Caco-2 (cell line): ENCODE results near the gene HUWE1. TPM values are rescaled to one million over a fixed set of nuclear protein-coding genes. Genes with fewer than 3 reads are reported as not detected.
"Not testable (repeated sequence)": the region's sequence is repeated elsewhere in the genome, so short reads cannot be mapped to it uniquely, and the experiment has no call there.

ENCODE experiments used
- BruUV-seq: library from RNA; stranded (reverse); fragments of 400-500 nt; replicated peaks from 2 replicates; lab custom pipeline; 2021; lab: Mats Ljungman, UMichigan
- CTCF ChIA-PET: fragments of 300-600 bp; sonication (Branson Sonifier 250); formaldehyde crosslinking; loops from one replicate; lab custom pipeline; 2022; ENCODE audit warnings: antibody characterized with exemption; lab: Charles Lee
- POLR2A ChIA-PET: fragments of 300-600 bp; sonication (Branson Sonifier 250); formaldehyde crosslinking; loops from one replicate; lab custom pipeline; 2022; ENCODE audit warnings: antibody characterized with exemption; lab: Charles Lee
- DNase-seq, 2 experiments: peaks; one replicate each; pipeline versions ENCODE4 v3.0.0 to v3.0.0-alpha.2; 2020 to 2022
- H3K27me3 ChIP-seq: replicated peaks from 2 replicates; pipeline ENCODE4 v1.6.0; 2011; ENCODE audit warnings: low read length; ENCODE audit not compliant: control insufficient read depth, insufficient read depth
- H3K36me3 ChIP-seq: 2 replicates; pipeline ENCODE4 v1.5.1; 2011; ENCODE audit warnings: low read length; ENCODE audit not compliant: control insufficient read depth, insufficient read depth
- H3K4me1 ChIP-seq: fragments of 250-450 bp; sonication (Bioruptor Pico); 2 replicates; pipeline ENCODE4 v1.5.1; 2020; ENCODE audit warnings: mild to moderate bottlenecking
- H3K4me3 ChIP-seq: 2 replicates; pipeline ENCODE4 v1.5.1; 2011; ENCODE audit warnings: low read depth, mild to moderate bottlenecking, control low read depth, low read length
- H3K9me3 ChIP-seq: fragments of 250-450 bp; sonication (Bioruptor Pico); 2 replicates; pipeline ENCODE4 v1.5.1; 2020; ENCODE audit warnings: mild to moderate bottlenecking, moderate library complexity
- H3K27ac Mint-ChIP-seq: one replicate; pipeline ENCODE4 v1.8.0; 2022; ENCODE audit warnings: mixed read lengths; ENCODE audit not compliant: unreplicated experiment
- H3K27me3 Mint-ChIP-seq: one replicate; pipeline ENCODE4 v1.8.0; 2022; ENCODE audit warnings: mixed read lengths; ENCODE audit not compliant: insufficient read depth, unreplicated experiment
- H3K36me3 Mint-ChIP-seq: one replicate; pipeline ENCODE4 v1.8.0; 2022; ENCODE audit warnings: mild to moderate bottlenecking, mixed read lengths; ENCODE audit not compliant: insufficient read depth, unreplicated experiment
- H3K4me1 Mint-ChIP-seq: one replicate; pipeline ENCODE4 v1.8.0; 2022; ENCODE audit warnings: low read depth, mixed read lengths; ENCODE audit not compliant: unreplicated experiment
- H3K4me3 Mint-ChIP-seq: one replicate; pipeline ENCODE4 v1.8.0; 2022; ENCODE audit warnings: mild to moderate bottlenecking, moderate library complexity, mixed read lengths; ENCODE audit not compliant: unreplicated experiment
- H3K9me3 Mint-ChIP-seq: one replicate; pipeline ENCODE4 v1.8.0; 2022; ENCODE audit warnings: mixed read lengths; ENCODE audit not compliant: unreplicated experiment
- CTCF ChIP-seq, 2 experiments: fragments of 200-600 bp in 1 of 2; IDR thresholded peaks; 1 replicate in 1 of 2; 2 replicates in 1 of 2; pipeline versions ENCODE4 v1.5.1 to v1.8.0; 2011 to 2022; ENCODE audit warnings: antibody characterized with exemption in 1 of 2, control low read depth in 1 of 2, inconsistent platforms in 1 of 2, low read depth in 1 of 2, low read length in 1 of 2, mild to moderate bottlenecking in 1 of 2, moderate library complexity in 1 of 2; ENCODE audit not compliant: insufficient read depth in 1 of 2, severe bottlenecking in 1 of 2, unreplicated experiment in 1 of 2
- intact Hi-C: fragments of 100-400 bp; cut with micrococcal nuclease; formaldehyde crosslinking; loops from one replicate; pipeline ENCODE4 v1.10.0; 2022; ENCODE audit not compliant: unreplicated experiment
- total RNA-seq: library from RNA; stranded (reverse); gene quantifications from 2 replicates; pipeline ENCODE4 v1.2.3, GENCODE V29; 2022

HUWE1 gene
- total RNA-seq, 1 experiment from 2014 or later: 222 TPM

GRCh38 chrX:53544936-53545335 is 141.6 kb downstream of the HUWE1 start:
- Mint-ChIP-seq H3K9me3 (no peaks in the 10 kb centered on the region), H3K27ac (no peak overlapping the region), H3K27me3 (no peaks in the 10 kb centered on the region), H3K4me1 (no peaks in the 10 kb centered on the region), H3K4me3 (no peak overlapping the region), H3K36me3 (peaks cover 79% of the 10 kb centered on the region)
- no peak for DNase-seq
- CTCF ChIA-PET: no interaction called here
- intact Hi-C loops: no loop called here
- no peak overlapping the region for H3K4me3 ChIP-seq
- TF ChIP-seq CTCF (IDR thresholded peaks at IDR 0.05; ENCODE audit: insufficient read depth in 1 of 2, low read depth in 1 of 2, low read length in 1 of 2, severe bottlenecking in 1 of 2, unreplicated experiment in 1 of 2): no peak
- H3K4me1 ChIP-seq: 0 out of 2 replicates have a peak, but pooled peaks cover 4% of the 10 kb centered on the region
- BruUV-seq: no TSS peak
- H3K36me3 ChIP-seq: no peaks in the 10 kb centered on the region; the same call in 1 of the 2 replicates
- POLR2A ChIA-PET: no interaction called here
- no peaks in the 10 kb centered on the region for H3K27me3 ChIP-seq
- no peaks in the 10 kb centered on the region for H3K9me3 ChIP-seq

- no peaks in the 10 kb centered on the region; the same call in 1 of the 2 replicates for H3K36me3 ChIP-seq
- ChIA-PET POLR2A (no interaction called here), CTCF (no interaction called here)
- H3K4me3 Mint-ChIP-seq: no peak overlapping the region
- H3K9me3 ChIP-seq: no peaks in the 10 kb centered on the region
- peaks cover 92% of the 10 kb centered on the region for H3K36me3 Mint-ChIP-seq
- TF ChIP-seq CTCF (IDR thresholded peaks at IDR 0.05; ENCODE audit: insufficient read depth in 1 of 2, low read depth in 1 of 2, low read length in 1 of 2, severe bottlenecking in 1 of 2, unreplicated experiment in 1 of 2): no peak
- no TSS peak for BruUV-seq
- no peaks in the 10 kb centered on the region for H3K9me3 Mint-ChIP-seq
- intact Hi-C loops: no loop called here
- 0 out of 2 replicates have a peak, but pooled peaks cover 4% of the 10 kb centered on the region for H3K4me1 ChIP-seq
- peak overlapping the region; percentile 1 for H3K27ac Mint-ChIP-seq
- no peak for DNase-seq
- H3K27me3 Mint-ChIP-seq: no peaks in the 10 kb centered on the region
- H3K4me3 ChIP-seq: no peak overlapping the region
- peaks cover 2% of the 10 kb centered on the region for H3K4me1 Mint-ChIP-seq
- no peaks in the 10 kb centered on the region for H3K27me3 ChIP-seq
Observed at GRCh38 chrX:53538781-53539180, 147.7 kb downstream of the HUWE1 start.

GRCh38 chrX:53531255-53531966 is 155.1 kb downstream of the HUWE1 start:
- H3K9me3 Mint-ChIP-seq, DNase-seq, H3K27ac Mint-ChIP-seq, H3K27me3 ChIP-seq, CTCF ChIA-PET, H3K36me3 ChIP-seq, H3K4me1 ChIP-seq, BruUV-seq, H3K4me3 ChIP-seq, H3K27me3 Mint-ChIP-seq, H3K4me1 Mint-ChIP-seq: not testable (repeated sequence)
- H3K9me3 ChIP-seq: peaks cover 16% of the 10 kb centered on the region; the same call in 1 of the 2 replicates
- Mint-ChIP-seq H3K4me3 (peak overlapping the region; percentile 2), H3K36me3 (peaks cover 81% of the 10 kb centered on the region)
- POLR2A ChIA-PET: interaction anchor here (0.5 to 0.6 kb wide), 2 partner anchors 42 to 1469 kb away, joined by 3 read pairs; partner anchors contain the start of gene APEX2
- intact Hi-C loops: loop anchor here (2.0 kb wide), 1 partner anchor 63 kb away; no protein-coding TSS in a partner anchor
